ENCODE measurements around the gene SNTG2.
"Not testable (repeated sequence)": the region's sequence is repeated elsewhere in the genome, so short reads cannot be mapped to it uniquely, and the experiment has no call there.

Gene SNTG2

DNA sequence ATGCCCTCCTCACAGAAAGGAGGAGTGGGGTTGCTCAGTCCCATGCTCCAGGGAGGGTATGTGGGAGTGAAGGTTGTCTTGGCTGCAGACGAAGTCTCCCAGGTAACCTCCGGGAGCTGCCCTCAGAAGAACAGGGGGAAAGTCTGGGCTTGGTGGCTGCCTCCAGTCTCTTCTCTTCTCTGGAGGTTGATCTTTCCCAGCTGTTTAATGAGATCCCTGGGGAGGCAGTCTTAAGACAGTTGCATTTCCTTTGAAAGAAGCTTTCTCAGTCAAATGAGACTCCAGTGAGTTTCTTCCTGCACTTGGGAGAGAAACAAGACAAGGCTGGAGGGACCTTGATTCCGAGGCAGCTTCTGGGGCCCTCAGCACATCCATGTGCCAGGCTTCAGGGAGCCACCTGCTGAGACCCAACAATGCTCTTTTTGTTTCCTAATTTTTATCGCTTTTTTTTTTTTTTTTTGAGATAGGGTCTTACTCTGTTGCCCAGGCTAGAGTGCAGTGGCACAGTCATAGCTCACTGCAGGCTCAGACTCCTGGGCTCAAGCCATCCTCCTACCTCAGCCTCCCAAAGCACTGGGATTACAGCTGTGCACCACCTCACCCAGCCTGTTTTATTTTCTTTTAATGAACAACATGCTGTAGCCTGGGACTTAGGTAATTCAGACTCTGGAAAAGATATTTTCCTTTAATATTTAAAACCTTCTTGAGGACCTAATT lies 390.9 kb downstream of the SNTG2 start:
- DNase-seq, result no peak

DNA sequence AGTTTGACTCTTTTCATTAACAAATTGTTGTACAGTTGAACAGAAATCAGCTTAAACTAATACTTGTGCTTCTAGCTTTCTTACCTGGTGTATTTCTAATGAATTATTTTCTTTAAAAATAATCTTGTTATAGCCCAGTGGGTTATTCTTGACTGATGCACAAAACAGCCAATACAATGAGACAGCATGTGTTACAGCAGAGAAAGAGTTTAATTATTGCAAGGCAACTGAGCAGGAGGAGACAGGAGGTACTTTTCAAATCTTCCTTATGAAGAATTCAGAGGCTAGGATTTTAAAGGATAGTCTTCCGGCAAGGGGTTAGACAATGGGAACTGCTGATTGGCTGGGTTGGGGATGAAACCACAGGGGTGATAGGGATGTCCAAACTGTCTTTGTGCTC lies 398.1 kb downstream of the SNTG2 start:
- no peak for DNase-seq

DNA sequence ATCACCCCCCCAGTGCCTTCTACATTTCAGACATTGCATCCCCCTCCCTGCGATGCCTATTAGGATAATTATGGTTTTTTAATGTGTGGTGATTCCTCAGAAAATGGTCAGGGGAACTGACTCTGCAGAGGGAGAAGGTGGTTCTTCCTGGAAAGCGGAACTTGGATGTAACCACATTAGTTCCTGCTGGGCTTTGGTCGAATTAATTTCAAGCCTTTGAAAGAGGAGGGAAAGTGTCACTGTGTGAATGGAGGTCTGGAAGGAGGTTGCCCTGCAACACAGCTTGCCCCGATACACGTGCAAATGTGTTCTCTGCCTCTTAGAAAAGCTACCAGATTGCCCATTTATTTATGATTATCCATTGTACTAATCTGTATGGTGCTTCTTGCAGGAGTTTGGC lies 399.5 kb downstream of the SNTG2 start:
- no peak for DNase-seq

DNA sequence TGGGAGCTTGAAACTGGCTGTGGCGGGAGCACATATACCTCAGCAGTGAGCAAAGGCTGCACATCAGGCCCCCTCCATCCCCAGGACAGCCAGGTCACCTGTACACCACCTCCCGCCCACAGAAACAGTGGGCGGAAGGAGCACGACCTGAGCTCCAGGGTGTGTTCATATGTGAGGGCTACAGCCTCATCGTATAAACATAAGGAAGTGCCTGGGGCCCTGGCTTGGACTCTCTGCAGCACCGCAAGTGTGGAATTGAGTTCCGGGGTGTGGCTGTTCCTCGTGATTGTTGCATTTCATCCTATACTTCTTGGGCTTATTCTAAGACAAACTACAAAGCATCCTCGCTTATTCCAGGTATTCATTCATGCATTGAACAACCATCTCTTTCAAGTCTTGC lies 402.5 kb downstream of the SNTG2 start:
- DNase-seq, result no peak

DNA sequence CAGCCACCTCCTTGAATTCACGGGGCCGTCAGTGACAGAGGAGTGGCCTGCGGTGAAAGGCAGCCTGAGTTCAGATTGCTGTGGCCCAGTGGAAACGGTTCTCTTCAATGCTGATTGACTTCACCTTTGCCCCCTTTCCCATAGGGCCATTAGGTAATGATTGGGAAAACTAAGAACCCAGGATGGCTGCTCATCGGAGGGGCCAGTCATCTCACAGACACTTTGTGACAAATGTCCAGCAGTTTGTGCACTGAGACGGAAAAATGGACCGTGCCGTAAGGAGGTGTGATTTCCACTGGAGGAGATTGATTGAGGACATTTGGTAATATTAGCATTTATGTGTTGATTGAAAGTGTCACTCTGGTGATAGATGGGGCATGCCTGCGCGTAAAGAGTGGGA lies 402.9 kb downstream of the SNTG2 start:
- no peak for DNase-seq

DNA sequence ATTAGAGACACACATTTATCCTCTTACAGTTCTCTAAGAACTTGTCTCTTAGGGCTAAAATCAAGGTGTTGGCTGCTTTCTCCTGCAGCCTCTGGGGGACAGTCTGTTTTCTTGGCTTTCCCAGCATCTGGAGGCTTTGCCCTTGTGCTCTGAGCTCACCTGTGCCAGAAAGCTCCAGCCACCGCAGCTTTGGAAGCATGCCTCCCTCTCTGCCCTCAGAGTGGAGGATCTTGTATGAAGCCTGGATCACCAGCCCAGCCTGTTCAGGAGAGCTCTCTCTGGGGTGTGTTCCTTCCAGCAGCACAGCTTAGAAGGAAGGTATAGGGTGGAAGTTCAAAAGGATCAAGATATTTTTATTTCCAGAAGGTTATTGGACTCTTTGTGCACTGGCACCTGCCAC lies 409.5 kb downstream of the SNTG2 start:
- DNase-seq, result no peak

DNA sequence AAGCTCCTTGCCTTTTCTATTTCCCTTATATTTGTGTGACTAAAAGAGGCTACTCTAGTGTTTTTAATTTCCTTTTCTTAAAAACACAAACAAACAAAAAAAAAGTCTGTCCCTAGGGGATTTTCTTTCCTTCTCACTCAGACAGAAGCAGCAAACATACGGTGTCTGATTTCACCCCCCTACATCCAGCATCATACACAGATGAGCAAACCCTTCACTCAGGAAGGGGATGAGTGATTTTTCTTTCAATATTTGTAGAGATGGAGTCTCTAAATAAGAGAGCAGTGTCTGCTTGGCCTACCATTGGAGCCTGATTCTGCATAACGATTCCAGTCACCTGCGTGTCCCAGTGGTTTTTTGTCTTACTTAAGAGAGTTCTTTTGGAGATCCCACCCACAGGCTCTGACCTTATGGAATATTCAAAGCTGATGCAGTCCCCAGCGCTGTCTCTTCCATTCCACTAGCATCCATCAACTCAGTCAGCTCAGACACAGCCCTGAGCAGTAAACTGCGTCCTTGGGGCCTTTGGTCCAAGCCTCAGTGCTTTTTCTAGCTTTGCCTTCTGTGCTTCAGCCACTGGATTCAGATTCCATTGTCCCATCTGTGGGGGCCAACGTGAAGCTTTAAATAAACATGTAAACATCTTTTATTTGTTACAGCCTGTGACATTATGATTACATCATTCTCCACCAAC lies 410.1 kb downstream of the SNTG2 start:
- DNase-seq, result no peak

DNA sequence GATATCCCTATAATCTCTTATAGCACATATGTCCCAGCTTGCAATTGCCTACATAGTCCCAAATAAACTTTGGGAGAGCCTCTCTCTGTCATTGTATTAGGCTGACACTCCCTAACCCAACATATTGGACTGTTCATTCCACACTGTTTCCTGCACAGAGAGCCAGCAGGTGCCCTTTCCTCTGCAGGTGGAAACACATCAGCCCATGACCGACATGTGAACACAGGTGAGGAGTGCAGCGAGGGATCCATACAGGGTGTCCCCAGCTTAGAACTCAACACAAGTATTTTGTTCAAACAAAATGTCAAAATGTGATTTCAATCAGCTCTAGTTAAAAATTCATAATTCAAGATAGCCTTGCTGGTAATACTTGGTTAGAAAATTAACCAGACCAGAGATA lies 412.7 kb downstream of the SNTG2 start:
- no peak for DNase-seq

DNA sequence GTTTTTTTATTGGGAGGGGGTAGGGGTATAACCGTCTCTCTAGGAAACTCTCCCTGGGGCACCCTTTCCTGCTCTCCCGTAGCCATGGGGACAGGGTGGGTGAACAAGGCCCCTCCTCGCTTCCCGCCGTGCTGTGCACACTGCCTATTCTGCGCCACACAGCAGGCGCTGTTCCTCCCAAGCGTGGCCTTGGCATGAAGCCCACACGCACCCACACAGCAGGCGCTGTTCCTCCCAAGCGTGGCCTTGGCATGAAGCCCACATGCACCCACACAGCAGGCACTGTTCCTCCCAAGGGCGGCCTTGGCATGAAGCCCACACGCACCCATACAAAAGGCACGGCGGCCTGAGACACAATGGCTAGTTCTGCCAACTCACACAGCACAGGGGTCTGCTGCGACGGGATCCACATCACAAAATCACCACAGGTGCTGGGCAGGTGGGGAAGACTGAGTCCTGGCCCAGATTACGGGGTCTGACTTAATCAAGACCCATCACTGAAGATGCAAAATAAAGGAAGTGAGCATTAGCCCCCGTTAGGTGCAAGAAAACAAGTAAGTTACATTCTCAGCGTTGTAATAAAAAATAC lies 416.0 kb downstream of the SNTG2 start:
- DNase-seq, result peak; percentile 32

DNA sequence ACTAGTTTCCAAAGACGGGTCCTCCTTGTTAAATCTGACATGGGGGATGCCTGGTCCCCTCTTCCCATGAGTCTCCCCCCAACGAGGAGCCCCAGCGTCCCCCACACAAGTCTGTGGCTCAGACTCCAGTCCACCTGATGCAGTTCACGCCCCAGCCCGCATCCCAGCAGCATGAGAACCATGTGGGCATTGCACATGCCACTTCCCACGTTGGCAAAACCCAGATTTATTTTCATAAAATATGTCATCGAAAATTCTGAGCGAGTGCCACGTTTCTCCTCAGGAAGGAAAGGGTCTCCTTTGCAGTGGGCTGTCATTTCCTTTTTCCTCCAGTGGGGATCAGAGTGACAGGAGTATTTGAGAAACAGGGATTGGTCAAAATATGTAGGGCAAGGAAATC lies 417.0 kb downstream of the SNTG2 start:
- DNase-seq, result no peak

DNA sequence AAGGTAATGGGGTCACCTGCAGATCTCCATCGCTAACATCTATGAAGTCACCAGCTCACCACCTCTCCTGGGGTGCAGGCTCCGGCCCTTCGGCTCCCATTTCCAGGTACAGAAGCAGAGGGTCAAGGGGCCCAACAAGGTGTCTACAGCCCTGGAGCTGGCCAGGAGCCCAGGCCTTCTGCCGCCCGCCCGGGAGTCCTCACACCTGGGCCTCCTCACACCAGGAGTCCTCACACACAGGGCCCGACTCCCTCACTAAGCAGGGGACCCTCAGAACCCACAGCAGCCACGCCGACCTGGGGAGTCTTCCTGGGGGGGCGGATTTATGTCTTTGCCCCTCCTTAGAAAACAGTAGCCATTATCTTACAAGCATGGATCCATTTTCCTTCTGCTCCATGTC lies 419.3 kb downstream of the SNTG2 start:
- DNase-seq, result no peak

DNA sequence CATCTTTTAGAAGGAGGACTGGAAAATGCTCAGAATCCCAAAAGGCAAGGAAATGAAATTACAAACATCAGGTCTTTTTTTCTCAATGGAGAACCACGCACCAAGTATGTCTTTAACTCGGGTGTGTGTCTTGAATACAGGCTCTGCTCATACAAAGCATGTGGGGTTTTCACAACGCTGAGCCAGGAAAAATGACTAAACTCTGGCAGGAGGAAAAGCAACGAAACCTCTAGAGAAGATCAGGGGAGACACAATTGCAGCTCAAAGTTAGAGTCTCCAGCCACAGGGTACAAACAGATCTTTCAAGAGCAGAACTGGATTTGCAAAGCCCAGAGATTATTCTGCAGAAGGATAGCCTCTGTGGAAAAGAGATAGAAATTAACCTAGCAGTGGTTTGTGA lies 419.8 kb downstream of the SNTG2 start:
- DNase-seq, result no peak

DNA sequence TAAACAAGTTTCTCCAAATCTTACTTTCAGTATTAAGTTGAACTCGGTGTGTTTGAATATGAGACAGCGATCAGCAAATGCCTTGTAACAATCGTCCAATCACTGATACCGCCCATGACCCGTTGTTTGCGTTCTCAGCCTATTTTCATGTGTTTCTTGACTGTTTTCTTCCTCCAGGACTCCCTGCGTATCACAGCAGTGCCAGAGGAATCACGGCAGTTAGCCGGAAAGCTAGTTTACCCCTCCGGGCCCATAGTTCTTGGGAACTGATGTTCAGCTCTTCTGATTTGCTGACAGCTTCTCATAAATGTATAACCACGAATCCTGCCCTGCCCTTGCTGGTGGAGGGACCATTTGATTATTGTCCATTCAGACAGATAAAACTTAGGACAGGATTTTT lies 420.4 kb downstream of the SNTG2 start:
- DNase-seq, result no peak

DNA sequence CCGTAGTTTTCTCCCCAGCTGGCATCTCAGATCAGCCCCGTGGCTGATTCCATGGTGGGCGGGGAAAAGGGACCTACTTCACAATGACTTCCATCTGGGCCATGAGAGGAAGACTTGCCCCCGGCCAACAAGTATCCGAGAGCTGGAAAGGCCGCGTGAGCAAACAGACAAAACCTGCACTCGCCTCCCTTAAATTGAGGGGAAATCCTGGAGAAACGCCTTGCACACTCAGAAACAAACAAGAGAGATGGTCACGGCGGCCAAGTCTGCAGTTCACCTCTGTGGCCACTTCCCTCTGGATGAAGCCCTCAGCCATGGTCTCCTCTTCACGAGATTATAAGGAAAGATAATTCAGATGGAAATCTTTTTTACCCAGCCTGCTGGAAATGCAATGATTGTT lies 423.2 kb downstream of the SNTG2 start:
- no peak for DNase-seq

DNA sequence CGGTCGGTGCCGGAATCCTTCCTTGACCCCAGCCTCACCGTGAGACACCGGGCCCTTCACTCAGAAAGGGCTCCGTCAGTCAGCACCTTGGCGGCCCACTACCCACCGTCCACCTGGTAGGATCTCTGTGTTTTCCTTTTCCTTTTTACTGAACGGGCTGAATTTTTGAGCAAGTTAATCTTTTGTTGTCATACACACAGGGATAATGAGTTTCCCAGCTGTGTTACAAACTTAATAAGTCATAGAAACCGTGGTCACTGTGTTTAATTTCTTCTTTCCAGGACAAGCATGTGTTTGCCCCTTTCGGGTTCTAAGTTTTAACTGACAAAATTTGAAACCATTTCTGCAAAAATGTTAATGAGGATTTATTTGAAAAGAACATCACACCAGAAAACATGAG lies 423.6 kb downstream of the SNTG2 start:
- DNase-seq, result no peak

DNA sequence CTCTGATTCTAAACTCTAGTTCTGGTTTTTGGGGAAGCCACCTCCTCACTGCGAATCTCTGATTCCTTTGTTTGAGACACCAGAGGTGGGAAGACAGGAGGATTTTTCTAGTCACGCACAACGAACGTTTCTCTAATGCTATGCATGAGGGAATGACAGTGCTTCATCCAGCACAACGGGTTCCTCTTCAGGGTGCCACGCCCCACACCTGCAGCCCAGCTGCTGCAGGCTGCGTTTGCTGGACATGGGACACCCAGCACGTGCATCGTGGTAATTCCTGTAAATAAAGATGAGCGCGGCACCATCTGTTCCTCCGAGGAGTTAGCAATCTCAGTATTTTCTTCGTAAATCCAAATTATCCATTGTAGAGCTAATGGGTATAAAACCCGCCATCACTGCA lies 425.1 kb downstream of the SNTG2 start:
- DNase-seq, result no peak

DNA sequence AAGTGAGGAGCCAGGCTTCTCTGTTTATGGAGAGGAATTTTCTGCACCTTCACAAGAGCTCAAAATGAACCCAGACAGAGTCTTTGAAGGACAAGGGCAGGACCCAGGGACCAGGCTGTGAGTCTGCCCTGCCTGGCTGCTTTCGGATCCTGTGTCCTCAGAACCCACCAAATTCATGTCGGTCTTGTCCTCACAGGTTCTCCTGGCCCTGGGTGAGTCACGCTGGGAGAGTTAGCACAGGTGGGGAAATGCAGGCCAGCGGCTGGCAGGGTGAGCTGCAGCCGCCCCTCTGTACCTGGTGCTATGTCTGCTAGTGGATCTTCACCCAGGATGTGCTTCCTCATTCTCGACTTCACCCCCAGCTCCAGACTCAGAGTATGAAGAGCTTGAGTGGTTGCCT lies 426.8 kb downstream of the SNTG2 start:
- no peak for DNase-seq

DNA sequence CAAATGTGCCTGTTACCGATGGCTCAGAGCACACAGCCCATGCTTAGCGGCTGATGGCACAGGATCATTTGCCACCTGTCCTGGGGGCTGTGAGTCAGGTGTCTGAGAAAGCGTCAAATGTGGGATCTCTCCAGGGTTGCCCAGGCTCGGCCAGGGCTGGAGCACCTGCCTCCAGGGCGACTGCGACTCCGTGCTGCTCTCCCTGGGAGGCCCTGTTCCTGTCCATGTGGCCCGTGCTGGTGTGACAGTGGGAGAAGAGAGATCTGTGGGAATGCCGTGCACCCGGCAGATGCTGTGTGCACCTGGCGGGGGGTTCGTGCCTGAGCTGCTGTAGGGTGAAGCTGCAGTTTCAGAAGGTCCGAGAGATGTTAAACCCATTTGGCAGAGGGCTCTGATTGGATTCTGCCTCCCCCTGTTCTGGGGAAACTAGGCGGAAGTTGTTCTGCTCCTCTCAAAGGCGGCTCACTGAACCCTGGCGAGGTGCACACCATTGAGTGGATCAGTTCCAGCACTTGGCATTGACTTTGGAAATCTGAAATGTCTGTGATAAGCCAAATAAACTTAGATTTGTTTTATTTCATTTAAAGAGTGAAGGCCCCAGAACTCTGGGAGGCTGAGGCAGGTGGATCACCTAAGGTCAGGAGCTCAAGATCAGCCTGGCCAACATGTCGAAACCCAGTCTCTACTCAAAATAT lies 428.0 kb downstream of the SNTG2 start:
- DNase-seq, result no peak

DNA sequence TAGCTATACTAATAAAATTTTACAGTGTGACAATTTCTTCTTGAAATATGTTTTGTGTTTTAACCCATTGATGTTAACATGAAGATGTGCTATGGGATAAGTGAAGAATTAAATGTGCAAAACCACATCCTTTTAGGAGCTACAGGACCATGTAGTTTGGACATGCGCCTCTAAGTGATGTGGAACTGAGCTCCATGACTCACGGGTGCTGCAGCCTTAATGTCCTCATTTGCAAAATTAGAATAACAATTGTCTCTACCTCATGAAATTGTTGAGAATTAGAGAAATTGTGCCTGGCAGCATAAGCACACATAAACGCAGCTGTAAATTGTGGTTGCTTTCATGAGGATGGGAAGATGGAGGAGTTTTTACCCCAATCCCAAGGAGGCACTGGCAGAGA lies 431.0 kb downstream of the SNTG2 start:
- no peak for DNase-seq

DNA sequence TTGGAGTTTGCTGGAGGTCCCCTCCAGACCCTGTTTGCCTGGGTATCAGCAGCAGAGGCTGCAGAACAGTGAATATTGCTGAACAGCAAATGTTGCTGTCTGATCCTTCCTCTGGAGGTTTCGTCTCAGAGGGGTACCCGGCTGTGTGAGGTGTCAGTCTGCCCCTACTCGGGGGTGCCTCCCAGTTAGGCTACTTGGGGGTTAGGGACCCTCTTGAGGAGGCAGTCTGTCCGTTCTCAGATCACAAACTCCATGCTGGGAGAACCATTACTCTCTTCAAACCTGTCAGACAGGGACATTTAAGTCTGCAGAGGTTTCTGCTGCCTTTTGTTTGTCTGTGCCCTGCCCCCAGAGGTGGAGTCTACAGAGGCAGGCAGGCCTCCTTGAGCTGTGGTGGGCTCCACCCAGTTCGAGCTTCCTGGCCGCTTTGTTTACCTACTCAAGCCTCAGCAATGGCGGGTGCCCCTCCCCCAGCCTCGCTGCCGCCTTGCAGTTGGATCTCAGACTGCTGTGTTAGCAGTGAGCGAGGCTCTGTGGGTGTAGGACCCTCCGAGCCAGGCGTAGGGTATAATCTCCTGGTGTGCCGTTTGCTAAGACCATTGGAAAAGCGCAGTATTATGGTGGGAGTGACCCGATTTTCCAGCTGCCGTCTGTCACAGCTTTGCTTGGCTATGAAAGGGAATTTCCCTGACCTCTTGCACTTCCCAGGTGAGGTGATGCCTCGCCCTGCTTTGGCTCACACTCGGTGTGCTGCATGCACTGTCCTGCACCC lies 437.5 kb downstream of the SNTG2 start:
- not testable (repeated sequence) for DNase-seq

DNA sequence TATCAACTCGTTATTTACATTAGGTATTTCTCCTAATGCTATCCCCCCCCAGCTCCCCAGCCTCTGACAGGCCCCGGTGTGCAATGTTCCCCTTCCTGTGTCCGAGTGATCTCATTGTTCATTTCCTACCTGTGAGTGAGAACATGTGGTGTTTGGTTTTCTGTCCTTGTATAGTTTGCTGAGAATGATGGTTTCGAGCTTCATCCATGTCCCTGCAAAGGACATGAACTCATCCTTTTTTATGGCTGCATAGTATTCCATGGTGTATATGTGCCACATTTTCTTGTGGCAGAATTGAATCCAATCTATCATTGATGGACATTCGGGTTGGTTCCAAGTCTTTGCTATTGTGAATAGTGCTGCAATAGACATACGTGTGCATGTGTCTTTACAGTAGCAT lies 439.5 kb downstream of the SNTG2 start:
- DNase-seq, result not testable (repeated sequence)

DNA sequence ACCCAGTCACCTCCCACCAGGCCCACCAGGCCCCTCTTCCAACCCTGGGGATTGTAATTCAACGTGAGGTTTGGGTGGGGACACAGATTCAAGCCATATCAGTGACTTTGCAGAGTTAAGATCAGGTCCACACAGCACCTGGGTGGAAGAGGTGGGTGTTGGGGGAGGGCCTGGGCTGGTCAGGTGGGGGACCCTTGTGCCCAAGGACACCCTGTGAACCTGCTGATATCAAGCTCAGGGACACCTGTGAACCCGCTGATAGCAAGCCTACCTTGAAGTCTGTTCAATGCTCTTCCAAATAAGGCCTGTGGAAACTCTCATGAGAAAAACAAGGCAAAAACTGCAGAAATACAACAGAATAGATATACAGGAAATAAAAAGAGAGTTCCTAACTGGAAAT lies 442.7 kb downstream of the SNTG2 start:
- no peak for DNase-seq

Data from activated naive CD4-positive, alpha-beta T cell treated with anti-CD3 and anti-CD28 coated beads, Interleukin-2, amount 50 U/mL, for 16 hours (primary cell).